ENCODE measurements around the gene ARHGAP6. TPM values are rescaled to one million over a fixed set of nuclear protein-coding genes. Genes with fewer than 3 reads are reported as not detected.

The ARHGAP6 gene
- total RNA-seq, 1 experiment from 2014 or later: 0.10 TPM

GRCh38 chrX:11321986-11322385 lies 343.7 kb downstream of the ARHGAP6 start:
- ChIA-PET RAD21 (ENCODE audit: low non-redundant PET in 1 of 2, low total read pairs in 2 of 2, uncharacterized antibody in 2 of 2, unreplicated experiment in 2 of 2) (no interaction called here), POLR2A (no interaction called here), CTCF (no interaction called here)
- H3K4me1 ChIP-seq (ENCODE audit: control insufficient read depth in 1 of 2, insufficient read depth in 2 of 2, low read length in 2 of 2): no peaks in the 10 kb centered on the region
- no peaks in the 10 kb centered on the region for H4K20me1 ChIP-seq (ENCODE audit: insufficient read depth)
- no peaks in the 10 kb centered on the region for H3K9me2 ChIP-seq (ENCODE audit: insufficient read depth)
- no peaks in the 10 kb centered on the region for H3K36me3 ChIP-seq (ENCODE audit: control insufficient read depth in 1 of 2, insufficient read depth in 2 of 2, low read length in 2 of 2)
- H3K27ac ChIP-seq (ENCODE audit: low read depth, low read length): no peak overlapping the region
- no peak overlapping the region for H2AFZ ChIP-seq (ENCODE audit: low read depth, low read length, poor library complexity, severe bottlenecking)
- no peak for TF ChIP-seq SRF (IDR thresholded peaks at IDR 0.05; ENCODE audit: low read depth)
- TF ChIP-seq REST (IDR thresholded peaks at IDR 0.05; ENCODE audit: low read depth): no peak
- TF ChIP-seq EZH2 (IDR thresholded peaks at IDR 0.05): no peak
- no peak for TF ChIP-seq TCF7L2 (IDR thresholded peaks at IDR 0.05; ENCODE audit: borderline replicate concordance, extremely low read depth, insufficient read depth, insufficient read length)
- no peak for TF ChIP-seq ATF3 (IDR thresholded peaks at IDR 0.05)
- no peak for TF ChIP-seq EZH2phosphoT487 (IDR thresholded peaks at IDR 0.05; ENCODE audit: borderline replicate concordance)
- no peak for TF ChIP-seq ZFX (IDR thresholded peaks at IDR 0.05)
- TF ChIP-seq POLR2A (IDR thresholded peaks at IDR 0.05; ENCODE audit: borderline replicate concordance, extremely low read depth, insufficient read depth, insufficient read length): no peak
- TF ChIP-seq YY1 (IDR thresholded peaks at IDR 0.05; ENCODE audit: extremely low read depth, insufficient replicate concordance, low read depth, low read length): no peak
- no peak for TF ChIP-seq FOSL1 (IDR thresholded peaks at IDR 0.05; ENCODE audit: low read depth)
- no peak for TF ChIP-seq JUND (IDR thresholded peaks at IDR 0.05)
- TF ChIP-seq POLR2AphosphoS5 (IDR thresholded peaks at IDR 0.05; ENCODE audit: low read depth, low read length): no peak
- TF ChIP-seq EGR1 (IDR thresholded peaks at IDR 0.05; ENCODE audit: low read depth): no peak
- DNase-seq (ENCODE audit: low read depth, low spot score) (no peak), ATAC-seq (no peak)
- intact Hi-C loops (cut with micrococcal nuclease): no loop called here
- no peak overlapping the region for H3K9ac ChIP-seq (ENCODE audit: low read length)
- BruUV-seq (replicated peaks): no TSS peak
- no peaks in the 10 kb centered on the region for H3K27me3 ChIP-seq (ENCODE audit: insufficient read depth, low read length)
- no peak overlapping the region for H3K4me3 ChIP-seq (replicated peaks in 1 of 2; ENCODE audit: low read depth in 1 of 2, low read length in 2 of 2)
- no peaks in the 10 kb centered on the region for H3K79me2 ChIP-seq (ENCODE audit: insufficient read depth, low read length)
- no peak overlapping the region for H3K4me2 ChIP-seq (ENCODE audit: low read length)
- H3K9me3 ChIP-seq (ENCODE audit: control insufficient read depth in 1 of 2, insufficient read depth in 1 of 2, low read depth in 1 of 2, low read length in 2 of 2): no peaks in the 10 kb centered on the region

Measured in HCT116 (cell line).